GM21515 (cell line): ENCODE data around the gene GLS.
"Not testable (repeated sequence)": the region's sequence is repeated elsewhere in the genome, so short reads cannot be mapped to it uniquely, and the experiment has no call there.

Experiments
- ATAC-seq: cut with Tn5 transposase; IDR thresholded peaks from one replicate; pipeline ENCODE4 v1.9.1; 2021; ENCODE audit not compliant: unreplicated experiment

The GLS gene

DNA sequence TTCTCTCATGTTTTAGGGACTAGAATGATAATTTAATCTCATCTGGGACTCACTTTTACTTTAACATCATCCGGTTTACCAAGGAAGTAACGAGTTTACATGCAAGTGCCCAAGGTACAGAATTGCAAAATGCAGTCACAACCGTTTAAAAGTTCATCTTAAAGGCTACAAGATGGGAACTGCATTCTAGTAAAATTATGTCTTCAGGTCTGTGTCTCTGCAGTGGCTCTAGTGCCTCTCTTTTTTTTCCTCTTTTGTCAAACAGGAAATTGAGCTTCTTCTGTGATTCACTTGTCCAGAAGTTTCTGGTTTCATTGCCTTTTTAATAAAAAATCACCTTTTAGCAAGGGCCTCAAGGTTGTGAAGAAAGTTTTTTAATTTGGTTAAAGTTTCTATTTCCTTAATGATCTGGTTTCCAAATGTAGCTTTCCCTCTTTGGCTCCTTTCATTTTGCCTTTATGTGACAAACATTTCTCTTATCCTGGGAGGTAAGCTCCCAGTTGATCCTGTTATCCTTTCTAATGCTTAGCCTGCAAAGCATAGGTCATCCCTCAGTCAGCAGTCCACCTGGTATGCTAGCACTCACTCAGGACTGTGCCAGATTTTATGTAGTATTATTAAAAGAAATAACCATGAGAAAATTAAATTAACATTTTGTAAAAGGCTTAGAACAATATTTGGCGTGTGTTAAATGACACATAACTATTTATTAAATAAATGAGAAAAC is 2.4 kb downstream of the GLS start:
- ATAC-seq = no peak

DNA sequence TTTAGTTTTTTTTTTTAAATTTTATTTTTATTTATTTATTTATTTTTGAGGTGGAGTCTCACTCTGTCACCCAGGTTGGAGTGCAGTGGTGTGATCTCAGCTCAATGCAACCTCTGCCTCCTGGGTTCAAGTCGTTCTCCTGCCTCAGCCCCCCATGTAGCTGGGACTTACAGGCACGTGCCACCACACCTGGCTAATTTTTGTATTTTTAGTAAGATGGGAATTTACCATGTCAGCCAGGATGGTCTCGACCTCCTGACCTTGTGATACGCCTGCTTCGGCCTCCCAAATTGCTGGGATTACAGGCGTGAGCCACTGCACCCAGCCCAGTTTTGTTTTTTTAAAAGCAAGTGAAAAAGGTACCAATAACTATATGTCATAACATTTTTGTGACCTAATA is 5.2 kb downstream of the GLS start:
- ATAC-seq = not testable (repeated sequence)

DNA sequence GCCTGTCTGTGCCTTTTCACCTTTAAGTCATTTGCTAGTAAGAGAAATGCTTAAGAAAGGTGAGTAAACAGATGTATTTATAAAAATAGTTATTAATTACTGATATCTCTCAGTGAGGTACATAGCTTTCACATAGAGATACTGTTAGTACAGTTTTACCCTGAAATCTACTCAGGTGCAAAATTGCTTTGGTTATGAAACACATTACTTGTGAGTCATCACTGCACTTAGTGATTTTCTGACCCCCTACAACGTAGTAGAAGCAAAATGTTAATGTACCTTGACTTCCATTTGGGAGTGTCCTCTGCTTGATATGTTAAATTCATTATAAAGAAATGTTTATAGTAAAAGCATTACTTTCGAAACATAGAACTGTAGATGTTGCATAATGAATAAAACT is 6.5 kb downstream of the GLS start:
- peak; percentile 57 for ATAC-seq

DNA sequence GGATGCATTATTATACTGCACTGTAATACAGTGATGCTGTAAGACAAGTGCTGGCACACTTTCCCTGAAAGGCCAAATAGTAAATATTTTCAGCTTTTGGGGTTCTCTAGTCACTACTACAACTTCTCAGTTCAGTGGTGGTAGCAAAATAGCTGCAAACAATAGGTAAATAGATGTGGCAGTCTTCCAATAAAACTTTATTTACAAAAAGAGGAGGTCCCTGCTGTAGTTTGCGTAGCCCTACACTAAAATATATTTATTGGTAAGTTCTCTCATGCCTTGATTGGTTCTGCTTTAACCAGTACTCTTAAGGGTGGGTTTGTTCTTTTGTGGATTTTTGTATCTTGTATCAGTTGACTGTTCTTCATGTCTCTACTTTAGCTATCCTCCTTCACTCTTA is 7.8 kb downstream of the GLS start:
- no peak for ATAC-seq

DNA sequence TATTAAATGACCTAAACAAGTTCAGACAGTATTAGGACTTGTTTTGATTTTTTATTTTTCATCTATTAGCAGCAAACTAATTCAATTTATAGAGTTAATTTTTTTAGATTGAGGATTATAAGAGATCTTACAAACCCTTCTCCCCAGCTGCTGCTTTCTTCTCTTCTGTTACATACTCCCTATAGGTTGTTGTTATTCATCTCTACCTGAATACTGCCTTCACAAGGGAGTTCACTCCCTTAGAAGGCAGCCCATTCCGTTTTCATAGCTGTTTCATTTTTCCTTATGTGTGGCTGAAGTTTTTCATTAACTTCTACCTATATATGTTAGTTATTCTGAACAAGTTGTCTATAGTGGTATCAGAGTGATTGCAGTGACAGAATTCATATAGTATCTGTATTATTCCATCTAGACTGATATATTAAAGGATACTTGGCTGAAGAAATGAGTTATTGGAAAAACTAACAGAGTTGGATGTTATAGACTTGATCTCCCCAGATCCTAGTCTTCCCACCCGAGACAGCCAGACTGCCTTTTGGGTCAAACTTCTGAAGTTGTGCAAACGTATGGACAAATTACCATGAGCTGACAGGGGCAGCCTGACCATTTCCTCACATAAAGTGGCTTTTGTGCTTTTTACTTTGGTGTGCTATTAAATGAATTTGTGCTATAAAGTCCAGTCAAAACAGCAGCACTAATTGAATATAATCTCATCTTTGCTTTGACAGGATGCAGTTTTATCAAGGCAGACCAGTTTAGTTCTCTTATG is 8.7 kb downstream of the GLS start:
- no peak for ATAC-seq

DNA sequence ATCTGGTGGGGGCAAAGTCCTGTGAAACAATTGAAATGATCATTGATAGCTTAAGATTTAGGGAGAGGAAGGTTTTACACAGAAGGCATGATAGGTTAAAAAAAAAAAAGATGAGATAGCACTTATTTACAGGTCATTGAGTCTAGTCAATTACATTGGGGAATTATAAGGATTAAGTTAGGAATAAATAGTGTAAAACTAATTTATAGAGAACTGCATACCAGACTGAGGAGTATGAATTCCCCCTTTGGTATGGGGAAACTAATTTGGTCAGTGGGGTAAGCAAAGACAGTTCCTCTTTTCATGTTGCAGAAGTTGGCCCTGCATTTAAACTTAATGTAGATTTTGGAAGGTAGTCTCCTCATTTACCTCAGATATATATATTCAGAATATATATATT is 10.8 kb downstream of the GLS start:
- peak; percentile 44 for ATAC-seq

DNA sequence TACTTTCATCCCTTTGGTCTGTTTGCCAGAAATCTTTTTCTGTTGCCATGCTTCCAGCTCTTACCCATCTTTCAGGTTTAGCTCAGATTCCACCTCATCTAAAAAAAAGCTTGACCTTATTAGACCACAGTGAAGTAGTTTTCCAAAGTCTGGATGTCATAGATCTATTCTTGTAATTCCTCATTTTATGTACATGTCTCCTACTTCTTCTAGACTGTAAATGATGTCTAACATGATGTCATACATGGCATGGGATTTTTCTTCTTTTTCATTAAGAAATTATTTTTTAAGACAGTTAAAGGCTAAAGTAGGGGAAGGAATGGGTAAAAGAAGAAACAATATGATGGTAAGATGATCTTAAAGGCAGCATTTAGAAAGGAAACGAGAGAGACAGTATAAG is 11.3 kb downstream of the GLS start:
- no peak for ATAC-seq

DNA sequence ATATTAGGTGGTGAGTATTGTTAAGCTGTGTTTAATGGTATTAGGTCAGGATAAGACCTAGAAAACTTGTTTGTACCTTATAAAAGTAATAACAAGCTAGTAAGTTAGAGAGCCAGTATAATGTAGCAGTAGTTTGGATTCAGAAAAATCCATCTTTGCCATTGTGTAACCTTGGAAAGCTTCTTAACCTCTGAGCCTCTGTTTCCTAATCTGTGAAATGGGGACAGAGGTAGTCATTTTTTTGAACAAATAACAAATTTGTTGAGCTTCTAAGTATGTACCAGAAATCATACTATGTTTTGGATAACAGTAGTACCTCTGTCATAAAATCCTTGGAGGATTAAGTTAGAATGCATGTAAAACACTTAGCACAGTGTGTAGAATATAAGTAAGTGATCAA is 12.5 kb downstream of the GLS start:
- ATAC-seq = no peak

DNA sequence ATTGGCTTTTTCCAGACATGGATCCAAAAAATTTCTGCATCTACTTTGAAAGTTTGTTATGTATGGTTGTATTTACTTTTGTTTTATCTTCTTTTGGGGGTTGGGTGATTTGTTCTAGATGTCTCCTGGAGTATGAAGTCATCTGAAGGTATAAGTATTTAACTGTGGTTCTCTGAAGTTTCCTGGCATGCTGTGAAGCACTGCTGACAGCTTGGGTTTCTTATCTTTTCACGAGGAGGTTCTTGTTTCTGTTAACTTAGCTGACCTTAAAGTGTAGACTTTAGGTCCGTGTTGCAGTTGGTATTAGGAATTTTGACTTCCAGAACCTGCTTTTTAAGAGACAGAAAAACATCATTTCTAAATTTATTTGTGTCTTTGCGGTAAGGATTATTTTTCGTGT is 15.9 kb downstream of the GLS start:
- ATAC-seq = no peak

DNA sequence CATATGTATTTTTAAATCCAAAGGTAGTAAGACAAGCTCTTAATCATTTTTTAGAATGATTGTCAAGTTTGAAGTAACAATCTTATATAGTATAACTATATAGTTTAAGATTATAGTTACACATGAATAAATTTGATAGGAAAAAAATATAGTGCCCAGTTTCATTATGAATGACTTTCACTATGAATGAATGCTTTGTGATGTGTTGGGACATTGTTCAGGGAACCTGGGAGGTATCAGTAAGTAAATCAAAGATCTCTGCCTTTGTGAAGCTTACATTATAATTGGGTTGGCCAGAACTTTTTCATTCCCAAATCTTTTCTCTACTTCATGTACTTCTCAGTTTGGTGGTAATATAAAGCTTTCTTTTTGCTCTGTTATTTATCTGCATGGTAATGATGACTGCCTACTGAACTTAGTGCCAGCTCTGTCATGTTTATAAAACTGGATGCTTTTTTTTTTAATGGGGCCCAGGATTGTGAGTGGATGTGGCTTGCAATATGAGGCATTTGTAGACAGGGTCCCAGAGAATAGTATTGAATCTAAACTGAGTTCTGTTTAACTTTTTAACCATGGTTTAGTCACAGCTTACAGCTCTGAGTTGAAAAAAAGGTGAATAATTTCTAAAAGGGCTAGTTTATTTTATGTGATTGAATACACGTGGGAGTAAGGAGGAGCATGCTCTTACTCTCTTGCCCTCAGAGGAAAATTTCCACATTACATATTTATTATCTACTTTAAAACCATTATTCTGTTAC is 23.3 kb downstream of the GLS start:
- no peak for ATAC-seq

DNA sequence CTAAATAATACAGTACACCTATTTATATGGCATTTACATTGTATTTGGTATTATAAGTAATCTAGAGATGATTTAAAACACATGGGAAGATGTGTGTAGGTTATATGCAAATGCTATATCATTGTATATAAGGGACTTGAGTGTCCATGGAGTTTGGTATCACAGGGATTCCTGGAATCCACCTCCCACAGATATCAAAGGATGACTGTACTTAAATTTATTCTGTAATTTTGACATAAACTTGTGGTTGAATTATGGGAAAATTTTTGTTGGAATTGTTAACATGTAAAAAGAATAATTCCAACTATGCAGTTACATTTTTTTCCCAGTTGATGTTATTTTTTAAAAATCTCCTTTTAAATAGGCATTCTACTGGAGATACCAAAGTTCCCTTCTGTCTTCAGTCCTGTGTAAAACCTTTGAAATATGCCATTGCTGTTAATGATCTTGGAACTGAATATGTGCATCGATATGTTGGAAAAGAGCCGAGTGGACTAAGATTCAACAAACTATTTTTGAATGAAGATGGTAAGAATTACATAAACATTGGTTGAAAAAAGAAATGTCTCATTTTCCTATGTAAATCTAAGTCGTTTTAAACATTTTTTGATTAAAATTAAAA is 24.1 kb downstream of the GLS start:
- no peak for ATAC-seq

DNA sequence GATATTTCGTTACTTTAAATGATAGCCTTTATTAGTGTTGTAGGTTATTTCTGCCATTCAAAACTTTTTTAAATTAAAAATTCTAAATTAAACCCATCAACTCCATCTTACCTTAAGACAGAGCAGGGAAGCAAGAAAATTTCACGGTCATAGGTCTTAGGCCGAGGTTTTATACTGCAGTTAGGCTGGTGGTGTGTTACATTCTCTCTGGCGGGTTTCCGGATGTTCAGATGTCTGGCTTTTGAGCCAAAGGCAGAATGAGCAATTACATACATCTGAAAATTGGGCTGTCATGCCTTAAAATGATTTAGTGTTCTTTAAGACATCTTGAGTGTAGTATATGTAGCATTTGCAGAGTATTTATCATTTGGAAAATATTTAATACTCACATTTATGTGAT is 27.9 kb downstream of the GLS start:
- no peak for ATAC-seq

DNA sequence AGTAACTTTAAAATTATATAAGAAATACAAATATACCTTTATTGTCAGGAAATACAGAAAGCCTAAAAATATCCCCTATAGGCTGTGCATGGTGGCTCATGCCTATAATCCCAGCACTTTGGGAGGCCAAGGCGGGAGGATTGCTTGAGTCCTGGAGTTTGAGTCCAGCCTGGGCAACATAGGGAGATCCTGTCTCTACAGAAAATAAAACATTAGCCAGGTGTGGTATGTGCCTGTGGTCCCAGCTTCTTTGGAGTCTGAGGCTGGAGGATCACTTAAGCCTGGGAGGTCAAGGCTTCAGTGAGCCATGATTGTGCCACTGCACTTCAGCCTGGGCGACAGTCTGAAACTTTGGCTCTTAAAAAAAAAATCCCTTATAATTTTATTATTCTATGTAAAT is 29.1 kb downstream of the GLS start:
- ATAC-seq = no peak

DNA sequence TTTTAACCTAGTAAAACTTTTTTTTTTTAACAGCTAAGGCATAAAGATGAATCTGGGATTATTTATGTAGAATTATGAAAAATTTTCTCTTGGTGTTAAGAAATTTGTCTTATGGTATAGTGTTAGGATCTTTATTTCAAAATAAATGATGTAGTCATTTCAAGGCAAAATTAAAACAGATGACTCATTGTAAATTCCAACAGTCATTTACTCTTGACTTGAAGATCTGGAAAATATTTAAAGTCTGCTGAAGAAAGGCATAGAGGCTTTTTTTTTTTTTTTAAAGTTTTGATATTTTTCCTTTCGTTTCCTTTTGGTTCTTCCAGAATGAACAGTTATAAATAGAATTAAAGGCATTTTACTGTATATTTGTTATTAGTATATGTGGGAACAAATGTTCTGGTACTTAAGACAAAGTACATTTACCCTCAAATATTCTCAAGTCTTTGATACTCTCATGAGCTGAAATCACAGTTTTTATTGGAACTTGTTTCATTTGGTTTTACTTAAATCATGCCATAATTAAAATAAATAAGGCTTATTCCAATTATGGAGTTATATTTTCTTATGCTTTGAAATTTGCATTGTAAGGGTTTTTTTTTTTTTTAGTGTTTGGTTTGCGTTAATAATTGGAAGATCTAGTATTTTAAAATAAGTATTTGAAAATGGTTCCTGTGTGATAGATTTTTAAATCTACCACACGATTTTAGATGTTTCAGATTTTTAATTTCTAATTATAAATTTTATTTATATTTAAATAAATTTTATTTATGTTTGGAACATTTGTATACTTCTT is 29.9 kb downstream of the GLS start:
- ATAC-seq = no peak

DNA sequence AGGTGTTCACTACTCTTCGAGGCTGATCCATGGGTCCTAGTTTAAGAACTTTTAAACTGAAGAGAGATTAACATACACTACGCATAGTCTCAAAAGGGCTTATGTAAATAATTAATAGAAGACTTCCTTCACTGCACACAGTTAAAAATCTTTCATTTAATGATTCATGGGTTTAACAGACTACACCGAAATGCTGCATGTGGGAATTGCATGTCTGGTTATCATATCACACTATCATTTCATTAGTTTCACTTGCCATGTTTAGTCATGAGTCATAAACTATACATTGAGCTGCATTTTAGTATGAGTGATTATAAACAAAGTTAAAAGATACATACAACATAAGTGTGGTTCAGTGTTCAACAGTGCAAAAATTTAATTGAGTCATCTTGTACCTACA is 31.2 kb downstream of the GLS start:
- ATAC-seq = peak; percentile 76

DNA sequence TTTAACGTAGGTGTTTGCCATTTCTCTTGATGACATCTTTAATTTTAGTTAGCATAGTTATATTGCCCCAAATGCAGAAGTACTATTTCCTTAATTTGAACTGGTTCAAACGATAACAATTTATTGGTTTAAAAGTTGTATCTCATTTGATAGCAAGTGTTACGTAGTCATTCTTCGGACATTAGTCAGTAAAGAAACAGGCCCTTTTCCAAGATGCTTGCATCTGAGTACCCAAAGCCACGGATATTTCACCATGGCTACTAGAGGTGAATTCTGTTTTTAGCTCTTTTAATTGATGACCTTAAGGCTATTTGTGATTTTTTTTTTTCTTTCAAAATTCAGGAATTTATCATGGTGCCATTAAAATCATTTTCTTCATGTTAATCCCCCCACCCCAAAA is 32.1 kb downstream of the GLS start:
- no peak for ATAC-seq

DNA sequence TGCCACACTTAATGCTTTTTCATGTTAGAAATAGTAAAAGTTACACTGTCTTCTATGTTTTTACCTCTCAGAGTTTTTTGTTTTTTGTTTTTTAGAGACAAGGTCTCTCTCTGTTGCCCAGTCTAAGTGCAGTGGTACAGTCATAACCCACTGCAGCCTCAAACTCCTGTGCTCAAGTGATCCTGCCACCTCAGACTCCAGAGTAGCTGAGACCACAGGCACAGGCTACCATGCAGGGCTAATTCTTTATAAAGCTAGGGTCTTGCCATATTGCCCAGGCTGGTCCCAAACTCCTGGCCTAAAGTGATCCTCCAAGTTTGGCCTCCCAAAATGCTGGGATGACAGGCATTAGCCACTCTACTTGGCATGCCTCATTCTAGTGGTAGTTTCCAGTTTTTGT is 33.1 kb downstream of the GLS start:
- ATAC-seq = no peak

DNA sequence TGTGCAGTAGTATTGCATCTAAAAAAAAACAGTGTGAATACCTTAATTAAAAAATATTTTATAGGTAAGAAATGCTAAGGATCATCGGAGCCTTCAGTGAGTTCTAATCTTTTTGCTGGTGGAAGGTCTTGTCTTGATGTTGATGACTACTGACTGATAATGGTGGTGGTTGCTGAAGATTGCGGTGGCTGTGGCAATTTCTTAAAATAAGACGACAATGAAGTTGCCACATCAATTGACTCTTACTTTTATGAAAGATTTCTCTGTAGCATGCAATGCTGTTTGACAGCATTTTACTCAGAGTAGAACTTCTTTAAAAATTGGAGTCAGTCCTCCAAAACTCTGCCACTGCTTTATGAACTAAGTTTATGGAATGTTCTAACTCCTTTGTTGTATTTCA is 36.2 kb downstream of the GLS start:
- ATAC-seq = no peak

DNA sequence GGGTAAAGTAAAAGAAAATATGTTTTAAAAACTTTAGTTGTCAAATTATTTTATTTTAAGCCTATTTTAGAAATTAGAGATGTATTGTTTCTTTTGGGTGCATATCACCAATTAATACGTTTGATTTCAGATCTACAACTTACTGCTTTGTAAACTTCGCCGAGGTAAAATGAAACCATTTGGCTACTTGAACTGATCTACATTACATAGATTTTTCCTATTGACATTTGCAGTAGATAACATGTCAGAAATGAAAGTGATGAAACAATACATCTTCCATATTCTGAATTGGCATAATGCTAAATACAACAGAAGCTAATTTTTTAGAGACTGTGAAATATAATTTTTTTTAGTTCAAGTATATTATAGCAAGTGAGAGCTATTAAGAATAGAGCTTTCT is 39.5 kb downstream of the GLS start:
- ATAC-seq = no peak

DNA sequence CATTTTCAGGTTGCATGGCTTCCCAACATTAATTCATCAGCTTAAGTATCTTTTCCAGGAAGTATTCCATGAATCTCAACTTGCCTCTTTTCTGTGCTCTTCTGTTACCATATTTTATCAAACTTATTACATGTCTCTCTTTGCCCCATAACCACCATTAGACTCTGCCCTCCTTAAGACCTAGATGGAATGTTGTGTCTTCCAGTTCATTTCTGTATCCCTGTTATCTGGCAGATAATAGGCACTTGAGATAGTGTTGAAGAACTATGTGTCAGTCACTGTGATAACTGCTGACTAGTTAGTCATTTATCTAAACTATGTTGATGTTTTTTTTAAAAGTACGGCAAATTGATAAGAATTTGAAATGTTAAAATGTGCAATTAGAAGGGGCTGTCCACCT is 41.8 kb downstream of the GLS start:
- ATAC-seq = no peak

DNA sequence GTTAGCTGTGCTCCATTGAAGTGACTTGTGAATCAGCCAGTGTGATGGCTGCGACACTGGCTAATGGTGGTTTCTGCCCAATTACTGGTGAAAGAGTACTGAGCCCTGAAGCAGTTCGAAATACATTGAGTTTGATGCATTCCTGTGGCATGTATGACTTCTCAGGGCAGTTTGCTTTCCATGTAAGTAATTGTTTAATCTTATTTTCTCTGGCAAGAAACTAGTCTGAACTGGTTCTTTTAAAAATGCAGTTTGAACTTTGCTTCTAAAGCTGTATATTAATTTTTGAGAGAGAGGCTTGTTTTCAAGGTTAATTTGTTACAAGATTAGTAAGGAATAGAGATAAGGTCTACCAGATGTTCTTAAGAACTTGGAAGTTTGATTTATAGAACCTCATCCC is 46.7 kb downstream of the GLS start:
- ATAC-seq = no peak
